ELR (cell line): ENCODE results near the gene DHRS3.
A peak's percentile ranks its signal among the peaks of the same experiment; 100 is the strongest.

Experiments
- DNase-seq: peaks from one replicate; pipeline ENCODE4 v3.0.0-alpha.2; 2015; ENCODE audit warnings: low read depth

DHRS3 gene

DNA sequence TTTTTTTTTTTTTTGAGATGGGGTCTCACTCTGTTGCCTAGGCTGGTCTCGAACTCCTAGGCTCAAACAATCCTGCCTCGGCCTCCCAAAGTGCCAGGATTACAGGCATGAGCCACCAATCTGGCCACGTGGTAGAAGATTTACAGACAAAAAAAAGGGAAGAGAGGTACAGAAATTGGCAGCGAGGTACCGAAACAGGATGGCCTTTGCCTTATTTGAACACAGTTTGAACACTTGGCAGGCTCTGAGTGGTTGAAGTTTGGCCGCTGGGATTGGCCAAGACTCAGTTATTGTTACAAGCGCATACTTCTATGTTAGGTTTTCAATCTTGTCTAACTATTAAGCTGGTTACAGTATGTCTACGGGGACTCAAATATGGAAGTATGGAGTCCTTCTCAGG, 19.7 kb upstream of the DHRS3 start:
- DNase-seq = no peak

GRCh38 chr1:12636098-12636950, 18.3 kb upstream of the DHRS3 start:
- peak; percentile 4 for DNase-seq

DNA sequence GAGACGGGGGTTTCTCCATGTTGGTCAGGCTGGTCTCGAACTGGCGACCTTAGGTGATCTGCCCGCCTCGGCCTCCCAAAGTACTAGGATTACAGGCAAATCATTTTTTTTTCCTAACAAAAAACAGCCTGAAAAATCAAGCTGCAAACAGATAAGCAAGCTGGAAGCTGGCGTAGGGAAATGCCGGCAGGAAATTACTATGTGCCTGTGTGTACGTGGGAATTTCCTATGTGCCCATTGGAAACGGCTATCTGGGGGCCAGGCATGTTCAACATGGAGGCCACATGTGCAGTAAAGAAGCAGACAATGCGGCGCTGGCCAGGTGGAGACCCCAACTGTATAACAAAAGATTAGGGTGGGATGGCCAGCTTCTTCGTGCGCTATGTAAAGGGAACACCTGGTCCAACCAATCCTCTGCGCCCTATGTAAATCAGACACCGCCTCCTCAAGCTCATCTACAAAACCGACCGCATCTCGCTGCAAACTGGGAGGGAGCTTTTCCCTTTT, 16.7 kb upstream of the DHRS3 start:
- no peak for DNase-seq

DNA sequence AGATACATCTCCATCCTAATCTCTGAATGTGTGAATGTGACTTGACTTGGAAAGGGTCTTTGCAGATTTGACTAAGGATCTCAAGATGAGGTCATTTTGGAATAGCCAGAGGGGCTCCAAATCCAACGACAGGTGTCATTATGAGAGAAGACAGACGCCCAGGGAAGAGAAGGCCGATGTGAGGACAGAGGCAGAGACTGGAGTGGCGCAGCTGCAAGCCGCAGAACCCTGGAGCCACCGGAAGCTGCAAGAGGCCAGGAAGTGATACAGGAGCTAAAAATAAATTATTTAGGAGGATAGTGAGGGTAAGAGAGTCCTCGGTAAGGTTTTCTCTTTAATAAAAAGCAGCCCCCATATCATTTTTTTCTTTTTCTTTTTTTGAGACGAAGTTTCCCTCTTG, 16.1 kb upstream of the DHRS3 start:
- DNase-seq = no peak

- no peak for DNase-seq
These were observed 13.6 kb upstream of the DHRS3 start for GRCh38 chr1:12631571-12631970.

DNA sequence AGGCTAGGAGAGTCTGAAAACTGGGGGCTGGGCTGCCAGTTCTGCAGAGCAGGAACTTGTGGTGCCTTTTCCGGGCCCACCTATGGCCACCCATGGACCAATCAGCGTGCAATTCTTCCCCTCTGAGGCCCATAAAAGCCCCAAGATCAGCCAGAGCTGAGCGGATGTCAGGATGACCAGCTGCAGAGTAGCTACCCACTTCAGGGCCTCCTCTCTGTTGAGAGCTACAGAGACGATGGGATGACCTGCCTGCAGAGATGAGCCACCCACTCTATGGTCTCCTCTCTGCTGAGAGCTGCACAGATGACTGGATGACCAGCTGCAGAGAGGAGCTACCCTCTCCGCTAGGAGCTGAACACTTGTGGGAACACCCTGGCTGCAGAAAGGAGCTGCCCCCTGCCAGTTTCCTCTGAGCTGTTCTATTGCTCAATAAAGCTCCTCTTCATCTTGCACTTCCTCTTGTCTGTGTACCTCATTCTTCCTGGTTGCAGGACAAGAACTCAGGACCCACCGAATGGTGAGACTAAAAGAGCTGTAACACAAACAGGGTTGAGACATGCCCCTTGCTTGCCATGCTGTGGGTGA, 13.0 kb upstream of the DHRS3 start:
- no peak for DNase-seq

- DNase-seq = no peak
These were observed 12.2 kb upstream of the DHRS3 start for GRCh38 chr1:12629985-12630760.

DNA sequence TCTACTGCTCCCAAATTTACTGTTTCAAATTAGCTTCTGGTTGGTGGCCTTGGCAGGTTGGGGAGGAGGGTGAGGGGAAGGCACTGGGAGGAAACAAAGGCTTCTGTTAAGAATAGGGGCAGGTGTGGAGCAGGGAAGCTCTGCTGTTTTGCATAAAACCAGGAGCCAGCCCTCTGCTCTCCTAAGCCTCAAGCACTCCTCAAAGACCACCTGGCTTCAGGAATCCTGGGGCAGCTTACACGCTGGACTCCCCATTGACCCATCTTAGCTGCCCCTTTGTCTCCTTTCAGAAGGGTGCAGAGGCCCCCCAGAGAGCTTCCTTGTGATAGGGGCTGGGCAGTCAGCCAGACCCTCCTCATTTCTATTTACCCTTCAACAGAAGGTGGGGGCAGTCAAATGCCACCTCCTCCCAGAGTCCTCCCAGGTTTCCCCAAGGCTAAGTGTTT, 11.5 kb upstream of the DHRS3 start:
- DNase-seq = no peak

DNA sequence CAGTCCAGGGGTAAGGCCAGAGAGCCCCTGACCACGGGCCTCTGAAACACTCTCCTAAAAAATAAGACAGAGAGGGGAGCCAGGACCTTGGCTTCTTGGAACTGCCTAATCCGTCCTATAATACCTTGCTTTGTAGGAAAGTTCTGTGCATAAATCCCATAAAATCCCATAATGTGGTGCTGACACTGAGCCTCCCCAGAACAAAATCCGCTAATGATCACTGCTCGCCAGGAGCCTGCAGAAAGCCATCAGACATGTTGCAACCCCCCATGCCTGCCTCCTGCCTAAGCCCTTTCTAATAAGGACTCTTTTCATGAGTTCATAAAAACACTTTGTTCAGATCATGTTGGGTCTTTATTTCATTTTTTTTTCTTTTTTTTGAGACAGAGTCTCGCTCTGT, 9.3 kb upstream of the DHRS3 start:
- no peak for DNase-seq

- no peak for DNase-seq
These were observed 8.9 kb upstream of the DHRS3 start for GRCh38 chr1:12626888-12627287.

DNA sequence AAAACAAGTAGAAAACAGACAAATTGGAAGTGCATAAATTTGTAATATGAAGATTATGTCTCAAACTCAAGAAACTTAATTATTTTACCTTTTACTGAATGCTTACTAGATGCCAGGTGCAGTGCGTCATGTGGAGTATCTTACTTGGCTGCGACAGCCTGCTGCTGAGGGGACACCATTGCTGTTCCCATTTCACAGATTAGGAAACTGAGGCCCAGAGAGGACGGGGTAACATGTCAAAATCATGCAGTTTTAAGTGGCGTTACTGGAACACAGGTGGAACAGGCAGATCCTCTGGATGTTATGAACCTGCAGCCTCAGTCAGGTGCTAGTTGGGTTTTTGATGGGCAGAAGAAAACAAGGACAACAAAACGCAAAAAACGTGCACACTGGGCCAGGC, 7.3 kb upstream of the DHRS3 start:
- no peak for DNase-seq

- DNase-seq = no peak
These were observed 4.5 kb upstream of the DHRS3 start for GRCh38 chr1:12622506-12622905.

DNA sequence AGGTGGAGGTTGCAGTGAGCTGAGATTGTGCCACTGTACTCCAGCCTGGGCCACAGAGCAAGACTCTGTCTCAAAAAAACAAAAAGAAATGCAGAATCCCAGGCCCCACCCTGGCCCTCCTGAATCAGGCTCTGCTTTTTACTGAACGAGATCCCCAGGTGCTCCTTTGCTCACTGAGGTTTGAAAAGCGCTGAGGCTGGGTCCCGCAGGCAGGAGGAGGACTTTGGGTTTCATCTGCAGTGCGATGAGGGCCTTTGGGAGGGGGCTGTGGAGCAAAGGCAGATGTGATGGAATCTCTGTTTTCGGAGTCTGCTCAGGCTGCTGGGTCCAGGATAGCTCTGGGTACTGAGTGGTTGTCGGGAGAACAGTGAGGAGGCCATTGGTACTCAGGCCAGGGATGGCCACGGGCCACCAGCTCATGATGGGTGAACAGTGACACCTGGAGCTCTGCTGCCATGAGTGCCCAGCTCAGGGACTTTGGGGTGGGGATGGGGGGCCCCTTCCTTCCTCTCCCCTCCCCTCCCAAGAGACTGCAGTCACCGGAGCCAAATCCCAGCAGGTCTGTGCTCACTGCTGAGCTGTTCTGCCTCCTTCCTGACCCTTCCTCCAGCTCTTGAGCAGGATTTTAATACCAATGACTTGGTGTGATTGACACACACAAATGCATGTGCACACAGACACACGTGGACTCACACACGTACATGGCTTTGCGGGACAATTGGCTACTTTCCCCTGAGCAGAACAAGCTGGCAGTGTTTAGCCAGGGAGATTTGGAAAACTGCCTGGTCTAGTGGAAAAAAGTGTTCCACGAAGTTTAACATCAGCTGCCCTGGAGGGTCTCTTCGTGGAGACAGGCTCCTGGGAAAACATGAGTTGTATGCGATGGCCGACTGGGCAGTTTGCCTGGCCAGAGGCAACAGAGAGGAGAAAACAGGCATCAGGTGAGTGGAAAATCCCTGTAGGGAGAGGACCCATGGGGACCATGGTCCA, 3.6 kb upstream of the DHRS3 start:
- no peak for DNase-seq

DNA sequence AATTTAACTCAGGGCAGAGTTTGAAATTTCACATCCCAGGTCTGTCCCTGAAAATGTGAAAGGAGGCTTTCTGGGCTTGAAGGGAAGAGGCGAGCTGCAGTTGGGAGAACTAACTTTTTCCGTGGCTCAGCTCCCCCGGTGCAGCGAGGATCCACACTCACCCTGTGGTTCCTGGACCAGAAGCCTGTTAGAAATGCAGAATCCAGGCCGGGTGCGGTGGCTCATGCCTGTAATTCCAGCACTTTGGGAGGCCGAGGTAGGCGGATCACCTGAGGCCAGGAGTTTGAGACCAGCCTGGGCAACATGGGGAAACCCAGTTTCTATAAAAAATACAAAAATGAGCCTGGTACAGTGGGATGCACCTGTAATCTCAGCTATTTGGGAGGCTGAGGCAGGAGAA, 2.9 kb upstream of the DHRS3 start:
- DNase-seq = no peak

DNA sequence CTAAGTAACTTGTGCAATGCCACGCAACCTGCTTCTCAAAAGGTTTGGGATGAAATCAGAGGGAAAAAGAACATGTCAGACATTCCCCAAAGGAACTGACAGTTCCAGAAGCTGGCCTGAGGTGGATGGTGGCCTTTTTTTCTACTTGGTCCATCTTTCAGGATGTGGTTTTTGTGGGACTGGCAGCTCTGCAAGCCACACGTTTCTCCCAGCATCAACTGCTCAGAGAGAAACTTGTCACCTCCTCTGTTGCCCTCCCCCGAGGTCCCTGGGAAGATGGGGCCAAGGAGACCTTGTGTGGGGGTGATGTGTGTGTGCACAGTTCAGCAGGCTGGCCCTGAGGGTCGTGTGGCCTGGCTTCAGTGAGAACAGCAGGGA, 2.5 kb upstream of the DHRS3 start:
- DNase-seq = no peak

- DNase-seq = peak; percentile 89
These were observed 1.9 kb upstream of the DHRS3 start for GRCh38 chr1:12619792-12620487.

DNA sequence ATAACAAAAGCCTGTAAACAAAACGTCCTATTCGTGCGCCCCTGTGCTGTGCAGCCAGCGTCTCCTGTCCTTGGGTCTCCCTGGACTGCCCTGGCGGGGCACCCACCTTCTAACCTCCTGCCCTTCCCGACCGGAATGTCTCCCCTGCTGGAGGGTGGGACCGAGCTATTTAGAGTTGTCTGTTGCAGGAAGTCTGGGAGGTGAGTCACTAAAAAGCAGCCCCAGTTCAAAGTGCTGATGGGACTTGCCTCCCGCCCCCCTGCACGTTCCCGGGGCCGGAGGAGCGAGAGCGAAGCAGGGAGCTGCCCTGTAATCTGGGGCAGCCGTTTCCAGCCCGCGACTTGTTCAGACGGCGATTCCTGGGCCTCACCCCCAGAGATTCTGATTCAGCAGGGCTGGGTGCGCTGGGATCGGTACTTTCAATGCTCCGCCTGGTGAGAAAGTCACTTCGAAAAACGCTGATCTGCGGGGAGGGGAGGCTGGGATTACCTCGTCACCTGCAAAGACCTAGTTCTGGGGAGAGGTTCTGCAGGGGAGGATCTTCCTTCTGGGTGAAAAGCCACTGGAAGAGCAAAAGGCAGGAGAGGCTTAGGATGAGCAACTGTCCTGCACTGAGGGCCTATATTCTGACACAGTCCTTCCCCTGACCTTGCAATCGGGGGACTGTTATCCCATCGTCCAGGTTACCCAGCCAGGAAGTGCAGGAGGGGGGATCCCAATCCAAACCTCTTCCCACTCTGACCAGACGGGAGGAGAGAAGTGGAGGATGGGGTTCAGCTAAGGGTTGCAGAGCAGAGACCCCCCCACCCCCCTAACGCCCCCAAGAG, 1.2 kb upstream of the DHRS3 start:
- DNase-seq = peak; percentile 90

GRCh38 chr1:12618661-12618964, 603 bp upstream of the DHRS3 start:
- DNase-seq = no peak

DNA sequence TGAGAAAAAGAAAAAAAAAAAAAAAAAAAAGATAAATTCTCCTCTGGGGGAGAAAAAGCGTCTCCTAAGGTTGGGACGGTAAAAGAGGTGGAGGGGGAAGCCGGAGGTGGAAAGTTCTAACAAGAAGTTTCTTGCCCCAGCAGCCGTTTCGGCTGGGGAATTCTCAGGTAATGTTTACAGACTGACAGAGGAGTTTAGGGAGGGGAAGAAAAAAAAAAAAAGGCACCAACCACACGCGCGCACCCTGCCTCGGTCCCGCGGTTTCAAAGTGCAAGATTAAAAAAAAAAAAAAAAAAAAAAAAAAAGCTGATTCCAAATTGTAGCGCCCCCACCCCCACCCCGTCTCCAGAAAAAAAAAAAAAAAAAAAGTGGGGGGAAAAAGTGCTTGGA, 504 bp downstream of the DHRS3 start:
- no peak for DNase-seq

DNA sequence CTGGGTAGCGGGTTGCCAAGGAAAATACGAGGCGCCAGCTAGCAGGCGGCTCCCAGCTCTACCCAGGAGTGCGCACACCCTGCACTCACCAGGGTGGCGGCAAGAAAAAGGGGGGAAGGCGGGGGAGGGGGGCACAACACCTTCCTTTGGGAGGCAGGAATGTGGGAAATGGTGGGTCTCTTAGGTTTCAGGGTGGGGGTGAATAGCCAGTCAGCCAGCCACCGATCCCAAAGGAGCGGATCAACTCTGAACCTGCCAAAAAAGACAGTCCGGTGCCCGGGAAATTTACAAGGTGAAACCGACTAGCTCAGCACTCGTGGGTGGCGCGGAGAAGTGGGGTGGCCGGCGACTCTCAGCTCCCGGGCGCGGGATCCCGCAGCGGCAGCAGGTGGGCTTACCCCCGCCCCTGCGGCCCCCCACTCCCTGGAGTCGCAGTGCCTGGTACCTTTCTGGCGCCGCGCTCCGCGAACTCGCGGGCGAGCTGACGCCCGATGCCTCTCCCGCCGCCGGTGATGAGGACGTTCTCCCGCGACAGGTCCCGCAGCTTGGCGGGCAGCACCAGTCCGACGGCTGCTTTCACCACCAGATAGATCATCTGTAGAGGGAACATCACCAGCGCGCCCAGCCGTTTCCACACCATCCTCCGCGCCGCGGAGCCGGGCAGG, 1.2 kb downstream of the DHRS3 start:
- DNase-seq = peak; percentile 44
